NT2/D1 (cell line): ENCODE data around the gene GABBR2.

ENCODE experiments used
- SUZ12 ChIP-seq: IDR thresholded peaks from 2 replicates; pipeline ENCODE4 v1.6.1; 2011; ENCODE audit not compliant: insufficient read length, insufficient read depth; ENCODE audit errors: extremely low read depth
- YY1 ChIP-seq: IDR thresholded peaks from 2 replicates; pipeline ENCODE4 v1.6.1; 2011; ENCODE audit not compliant: insufficient read length, insufficient read depth
- ZNF274 ChIP-seq: IDR thresholded peaks from 2 replicates; pipeline ENCODE4 v1.6.1; 2011; ENCODE audit warnings: mild to moderate bottlenecking, low read depth, low read length

- no peak for TF ChIP-seq YY1
- TF ChIP-seq ZNF274, result no peak
- no peak for TF ChIP-seq SUZ12
Measured at GRCh38 chr9:98692392-98692791, 16.3 kb downstream of the GABBR2 start.
